Measurements from ENCODE around the gene RAE1.

Gene RAE1

DNA sequence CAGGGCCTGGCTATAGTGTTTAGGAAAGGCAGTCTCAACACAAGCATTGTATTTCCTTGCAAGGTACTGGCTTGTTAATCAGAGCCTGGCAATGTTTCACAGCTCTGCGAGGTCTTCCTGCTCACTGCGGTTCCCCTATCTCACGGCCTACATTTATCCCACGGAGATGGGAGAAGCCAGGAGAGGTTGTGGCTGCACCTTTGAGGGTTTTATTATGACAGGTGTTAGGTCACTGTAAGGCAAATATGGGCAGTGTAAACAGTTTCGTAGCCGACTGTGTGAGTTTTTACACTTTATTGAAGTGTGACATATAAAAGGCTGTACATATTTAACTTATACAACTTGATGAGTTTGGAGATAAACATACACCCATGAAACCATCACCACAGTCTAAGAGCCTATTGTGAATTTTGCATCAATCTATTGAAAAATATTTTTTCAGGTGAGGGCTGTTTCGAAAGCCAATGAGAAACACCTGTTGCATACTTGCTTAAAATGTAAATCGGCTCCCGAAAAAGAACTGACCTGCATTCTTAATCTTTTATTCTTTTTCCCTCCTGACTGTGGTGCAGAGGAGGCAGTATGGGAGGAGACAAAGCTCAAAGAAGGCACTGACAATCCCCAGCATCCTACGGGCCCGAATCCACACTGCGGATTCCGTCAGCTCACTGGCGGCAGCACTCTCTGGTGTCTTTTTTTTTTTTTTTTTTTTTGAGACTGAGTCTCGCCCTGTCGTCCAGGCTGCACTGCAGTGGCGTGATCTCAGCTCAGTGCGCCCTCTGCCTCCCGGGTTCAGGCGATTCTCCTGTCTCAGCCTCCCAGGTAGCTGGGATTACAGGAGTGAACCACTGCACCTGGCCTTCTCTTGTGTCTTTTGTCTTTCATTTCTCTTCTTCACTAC lies 32.6 kb downstream of the RAE1 start:
- no peak overlapping the region for H2BK15ac ChIP-seq (replicated peaks; ENCODE audit: low read depth)
- no peak overlapping the region for H3K23ac ChIP-seq (ENCODE audit: low read length)
- H3K27ac ChIP-seq (ENCODE audit: low read depth, low read length), result no peak overlapping the region
- no peak overlapping the region for H4K8ac ChIP-seq (ENCODE audit: low read depth, low read length)
- H3K79me1 ChIP-seq (ENCODE audit: low read length), result no peaks in the 10 kb centered on the region
- no peak overlapping the region for H3K4me2 ChIP-seq (ENCODE audit: low read length)
- no peaks in the 10 kb centered on the region for H3K4me1 ChIP-seq (ENCODE audit: control insufficient read depth, low read depth, low read length)
- no peaks in the 10 kb centered on the region for H3K27me3 ChIP-seq (ENCODE audit: insufficient read depth, low read length, poor library complexity)
- H3K79me2 ChIP-seq (ENCODE audit: control insufficient read depth, insufficient read depth, low read length), result no peaks in the 10 kb centered on the region
- no peak overlapping the region for H3K56ac ChIP-seq (ENCODE audit: low read length)
- WGBS (ENCODE audit: extremely low coverage, insufficient coverage, low lambda C conversion rate), result no CpG with 5 or more reads among the region's 20 CpGs
- no peak overlapping the region for H2BK5ac ChIP-seq (ENCODE audit: low read length)
- H4K5ac ChIP-seq (ENCODE audit: low read length), result no peak overlapping the region
- H2BK120ac ChIP-seq (ENCODE audit: low read depth, low read length), result no peak overlapping the region
- no peaks in the 10 kb centered on the region for H3K36me3 ChIP-seq (ENCODE audit: control insufficient read depth, insufficient read depth, low read length)
- no peak overlapping the region for H3K4me3 ChIP-seq (ENCODE audit: low read length)
- H2AK5ac ChIP-seq (ENCODE audit: low read length), result no peak overlapping the region
- H3K18ac ChIP-seq (ENCODE audit: low read length), result no peak overlapping the region
- H3K9ac ChIP-seq (ENCODE audit: low read length), result no peak overlapping the region
- H3K4ac ChIP-seq (ENCODE audit: low read depth, low read length), result no peak overlapping the region
- no peak for DNase-seq

- no peak overlapping the region for H2AK5ac ChIP-seq (ENCODE audit: low read length)
- no peak overlapping the region for H3K27ac ChIP-seq (ENCODE audit: low read depth, low read length)
- H3K23ac ChIP-seq (ENCODE audit: low read length), result no peak overlapping the region
- no peak overlapping the region for H2BK120ac ChIP-seq (ENCODE audit: low read depth, low read length)
- no peaks in the 10 kb centered on the region for H3K79me2 ChIP-seq (ENCODE audit: control insufficient read depth, insufficient read depth, low read length)
- no peak overlapping the region for H4K5ac ChIP-seq (ENCODE audit: low read length)
- H4K8ac ChIP-seq (ENCODE audit: low read depth, low read length), result no peak overlapping the region
- no peaks in the 10 kb centered on the region for H3K27me3 ChIP-seq (ENCODE audit: insufficient read depth, low read length, poor library complexity)
- H3K9ac ChIP-seq (ENCODE audit: low read length), result no peak overlapping the region
- no CpG with 5 or more reads among the region's 8 CpGs for WGBS (ENCODE audit: extremely low coverage, insufficient coverage, low lambda C conversion rate)
- no peak for DNase-seq
- no peak overlapping the region for H3K4me3 ChIP-seq (ENCODE audit: low read length)
- no peak overlapping the region for H3K56ac ChIP-seq (ENCODE audit: low read length)
- no peaks in the 10 kb centered on the region for H3K36me3 ChIP-seq (ENCODE audit: control insufficient read depth, insufficient read depth, low read length)
- H2BK5ac ChIP-seq (ENCODE audit: low read length), result no peak overlapping the region
- H2BK15ac ChIP-seq (replicated peaks; ENCODE audit: low read depth), result no peak overlapping the region
- no peaks in the 10 kb centered on the region for H3K79me1 ChIP-seq (ENCODE audit: low read length)
- no peaks in the 10 kb centered on the region for H3K4me1 ChIP-seq (ENCODE audit: control insufficient read depth, low read depth, low read length)
- H3K18ac ChIP-seq (ENCODE audit: low read length), result no peak overlapping the region
- H3K4me2 ChIP-seq (ENCODE audit: low read length), result no peak overlapping the region
- H3K4ac ChIP-seq (ENCODE audit: low read depth, low read length), result no peak overlapping the region
These were observed 33.4 kb downstream of the RAE1 start for GRCh38 chr20:57384486-57384885.

- DNase-seq, result no peak
- no peaks in the 10 kb centered on the region for H3K27me3 ChIP-seq (ENCODE audit: insufficient read depth, low read length, poor library complexity)
- WGBS (ENCODE audit: extremely low coverage, insufficient coverage, low lambda C conversion rate), result no CpG with 5 or more reads among the region's 29 CpGs
- no peak overlapping the region for H2AK5ac ChIP-seq (ENCODE audit: low read length)
- no peak overlapping the region for H4K5ac ChIP-seq (ENCODE audit: low read length)
- H3K79me1 ChIP-seq (ENCODE audit: low read length), result no peaks in the 10 kb centered on the region
- no peak overlapping the region for H3K56ac ChIP-seq (ENCODE audit: low read length)
- no peaks in the 10 kb centered on the region for H3K79me2 ChIP-seq (ENCODE audit: control insufficient read depth, insufficient read depth, low read length)
- no peak overlapping the region for H3K4me3 ChIP-seq (ENCODE audit: low read length)
- no peak overlapping the region for H3K4ac ChIP-seq (ENCODE audit: low read depth, low read length)
- no peak overlapping the region for H3K4me2 ChIP-seq (ENCODE audit: low read length)
- H3K9ac ChIP-seq (ENCODE audit: low read length), result no peak overlapping the region
- H2BK15ac ChIP-seq (replicated peaks; ENCODE audit: low read depth), result no peak overlapping the region
- no peak overlapping the region for H2BK120ac ChIP-seq (ENCODE audit: low read depth, low read length)
- no peak overlapping the region for H3K23ac ChIP-seq (ENCODE audit: low read length)
- no peak overlapping the region for H3K18ac ChIP-seq (ENCODE audit: low read length)
- H3K4me1 ChIP-seq (ENCODE audit: control insufficient read depth, low read depth, low read length), result no peaks in the 10 kb centered on the region
- H3K27ac ChIP-seq (ENCODE audit: low read depth, low read length), result no peak overlapping the region
- H2BK5ac ChIP-seq (ENCODE audit: low read length), result no peak overlapping the region
- H3K36me3 ChIP-seq (ENCODE audit: control insufficient read depth, insufficient read depth, low read length), result no peaks in the 10 kb centered on the region
- H4K8ac ChIP-seq (ENCODE audit: low read depth, low read length), result no peak overlapping the region
These were observed 34.1 kb downstream of the RAE1 start for GRCh38 chr20:57384953-57385761.

- Histone ChIP-seq H3K36me3 (ENCODE audit: control insufficient read depth, insufficient read depth, low read length) (no peaks in the 10 kb centered on the region), H3K79me1 (ENCODE audit: low read length) (no peaks in the 10 kb centered on the region), H3K4me1 (ENCODE audit: control insufficient read depth, low read depth, low read length) (no peaks in the 10 kb centered on the region), H3K27ac (ENCODE audit: low read depth, low read length) (no peak overlapping the region), H2BK120ac (ENCODE audit: low read depth, low read length) (no peak overlapping the region), H2BK15ac (replicated peaks; ENCODE audit: low read depth) (no peak overlapping the region), H2AK5ac (ENCODE audit: low read length) (no peak overlapping the region), H4K5ac (ENCODE audit: low read length) (no peak overlapping the region), H3K4me2 (ENCODE audit: low read length) (no peak overlapping the region), H3K27me3 (ENCODE audit: insufficient read depth, low read length, poor library complexity) (no peaks in the 10 kb centered on the region), H3K4me3 (ENCODE audit: low read length) (no peak overlapping the region), H4K8ac (ENCODE audit: low read depth, low read length) (no peak overlapping the region), H3K23ac (ENCODE audit: low read length) (no peak overlapping the region), H3K56ac (ENCODE audit: low read length) (no peak overlapping the region), H3K18ac (ENCODE audit: low read length) (no peak overlapping the region), H3K9ac (ENCODE audit: low read length) (no peak overlapping the region), H2BK5ac (ENCODE audit: low read length) (no peak overlapping the region), H3K79me2 (ENCODE audit: control insufficient read depth, insufficient read depth, low read length) (no peaks in the 10 kb centered on the region), H3K4ac (ENCODE audit: low read depth, low read length) (no peak overlapping the region)
- DNase-seq, result no peak
- WGBS (ENCODE audit: extremely low coverage, insufficient coverage, low lambda C conversion rate), result no CpG with 5 or more reads among the region's 6 CpGs
These were observed 34.9 kb downstream of the RAE1 start for GRCh38 chr20:57385940-57386339.

- Histone ChIP-seq H4K5ac (ENCODE audit: low read length) (no peak overlapping the region), H3K79me2 (ENCODE audit: control insufficient read depth, insufficient read depth, low read length) (peaks cover 2% of the 10 kb centered on the region), H3K4me3 (ENCODE audit: low read length) (no peak overlapping the region), H3K23ac (ENCODE audit: low read length) (no peak overlapping the region), H3K4ac (ENCODE audit: low read depth, low read length) (no peak overlapping the region), H4K8ac (ENCODE audit: low read depth, low read length) (no peak overlapping the region), H3K27me3 (ENCODE audit: insufficient read depth, low read length, poor library complexity) (no peaks in the 10 kb centered on the region), H3K36me3 (ENCODE audit: control insufficient read depth, insufficient read depth, low read length) (no peaks in the 10 kb centered on the region), H2BK5ac (ENCODE audit: low read length) (no peak overlapping the region), H3K56ac (ENCODE audit: low read length) (no peak overlapping the region), H2AK5ac (ENCODE audit: low read length) (no peak overlapping the region), H3K9ac (ENCODE audit: low read length) (no peak overlapping the region), H2BK15ac (replicated peaks; ENCODE audit: low read depth) (no peak overlapping the region), H3K18ac (ENCODE audit: low read length) (no peak overlapping the region), H3K4me2 (ENCODE audit: low read length) (no peak overlapping the region), H3K27ac (ENCODE audit: low read depth, low read length) (no peak overlapping the region), H2BK120ac (ENCODE audit: low read depth, low read length) (no peak overlapping the region), H3K79me1 (ENCODE audit: low read length) (no peaks in the 10 kb centered on the region), H3K4me1 (ENCODE audit: control insufficient read depth, low read depth, low read length) (no peaks in the 10 kb centered on the region)
- WGBS (ENCODE audit: extremely low coverage, insufficient coverage, low lambda C conversion rate), result no CpG with 5 or more reads among the region's 4 CpGs
- no peak for DNase-seq
These were observed 35.7 kb downstream of the RAE1 start for GRCh38 chr20:57386762-57387161.
